Measurements from ENCODE around the gene BRD3OS. TPM values are rescaled to one million over a fixed set of nuclear protein-coding genes. Genes with fewer than 3 reads are reported as not detected.

Gene BRD3OS
- total RNA-seq, 1 donor = 26.2 TPM

GRCh38 chr9:134059661-134060395 lies 34.5 kb downstream of the BRD3OS start:
- H3K4me3 ChIP-seq (ENCODE audit: low read depth, low read length) = no peak overlapping the region
- TF ChIP-seq, protein P1, sequence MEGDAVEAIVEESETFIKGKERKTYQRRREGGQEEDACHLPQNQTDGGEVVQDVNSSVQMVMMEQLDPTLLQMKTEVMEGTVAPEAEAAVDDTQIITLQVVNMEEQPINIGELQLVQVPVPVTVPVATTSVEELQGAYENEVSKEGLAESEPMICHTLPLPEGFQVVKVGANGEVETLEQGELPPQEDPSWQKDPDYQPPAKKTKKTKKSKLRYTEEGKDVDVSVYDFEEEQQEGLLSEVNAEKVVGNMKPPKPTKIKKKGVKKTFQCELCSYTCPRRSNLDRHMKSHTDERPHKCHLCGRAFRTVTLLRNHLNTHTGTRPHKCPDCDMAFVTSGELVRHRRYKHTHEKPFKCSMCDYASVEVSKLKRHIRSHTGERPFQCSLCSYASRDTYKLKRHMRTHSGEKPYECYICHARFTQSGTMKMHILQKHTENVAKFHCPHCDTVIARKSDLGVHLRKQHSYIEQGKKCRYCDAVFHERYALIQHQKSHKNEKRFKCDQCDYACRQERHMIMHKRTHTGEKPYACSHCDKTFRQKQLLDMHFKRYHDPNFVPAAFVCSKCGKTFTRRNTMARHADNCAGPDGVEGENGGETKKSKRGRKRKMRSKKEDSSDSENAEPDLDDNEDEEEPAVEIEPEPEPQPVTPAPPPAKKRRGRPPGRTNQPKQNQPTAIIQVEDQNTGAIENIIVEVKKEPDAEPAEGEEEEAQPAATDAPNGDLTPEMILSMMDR (IDR thresholded peaks at IDR 0.05; ENCODE audit: insufficient read depth, low read length) = no peak
- DNase-seq (ENCODE audit: low read depth) = no peak

DNA sequence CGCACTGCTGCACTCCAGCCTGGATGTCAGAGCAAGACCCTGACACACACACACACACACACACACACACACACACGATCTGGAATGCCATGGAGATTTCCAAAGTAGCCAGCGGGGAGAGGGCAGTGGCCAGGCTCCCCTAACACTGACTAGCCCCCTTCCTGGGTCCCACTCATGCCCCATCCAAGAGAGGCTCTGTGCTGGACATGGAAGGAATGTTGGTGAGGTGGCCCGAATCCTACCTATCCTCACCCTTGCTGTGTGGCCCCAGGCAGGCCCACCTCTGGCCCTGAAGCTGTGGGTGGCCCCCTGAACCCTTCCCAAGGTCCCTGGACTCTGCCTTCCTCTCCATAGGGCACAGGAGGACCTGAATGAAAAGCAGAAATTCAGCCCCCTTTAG lies 35.3 kb downstream of the BRD3OS start:
- TF ChIP-seq, protein P1 (IDR thresholded peaks at IDR 0.05; ENCODE audit: insufficient read depth, low read length) = no peak
- no peak for DNase-seq (ENCODE audit: low read depth)
- no peak overlapping the region for H3K4me3 ChIP-seq (ENCODE audit: low read depth, low read length)

DNA sequence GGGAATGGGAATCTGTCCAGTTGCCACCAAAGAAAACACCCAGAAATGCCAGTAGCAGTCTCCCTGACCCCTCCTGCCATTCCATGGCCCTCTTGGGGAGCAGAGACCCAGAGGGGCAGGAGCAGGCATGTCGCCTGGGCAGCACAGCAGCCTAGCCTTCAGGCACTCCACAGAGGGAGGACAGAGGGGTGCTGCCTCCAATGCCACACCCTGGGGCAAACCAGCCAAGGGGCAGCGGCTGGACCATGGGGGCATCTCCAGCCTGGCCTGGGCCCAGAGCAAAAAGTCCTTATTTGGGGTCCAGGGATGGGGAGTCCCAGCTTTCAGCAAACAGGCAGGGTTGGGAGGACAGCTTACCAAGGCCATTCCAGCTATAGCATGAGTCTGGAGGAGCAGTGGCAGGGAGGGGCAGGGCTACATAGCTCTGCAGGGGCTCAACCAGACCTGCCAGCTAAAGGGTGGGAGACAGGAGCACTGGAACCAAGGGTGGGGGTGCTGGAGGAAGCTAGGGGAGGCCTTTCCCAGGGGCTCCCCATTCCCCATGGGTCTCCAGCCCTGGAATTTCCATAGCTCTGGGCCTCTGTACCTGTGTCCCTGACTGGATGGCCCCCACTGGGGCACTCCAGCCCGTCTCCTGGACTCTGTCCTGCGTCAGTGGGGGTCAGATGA lies 35.9 kb downstream of the BRD3OS start:
- no peak for DNase-seq (ENCODE audit: low read depth)

GRCh38 chr9:134061688-134062371 lies 36.5 kb downstream of the BRD3OS start:
- no peak overlapping the region for H3K4me3 ChIP-seq (ENCODE audit: low read depth, low read length)
- TF ChIP-seq, protein P1 (IDR thresholded peaks at IDR 0.05; ENCODE audit: insufficient read depth, low read length) = no peak
- no peak for DNase-seq (ENCODE audit: low read depth)

More for the DNA sequence above, 35.9 kb downstream of the BRD3OS start:
- TF ChIP-seq, protein P1 (IDR thresholded peaks at IDR 0.05; ENCODE audit: insufficient read depth, low read length) = no peak
- H3K4me3 ChIP-seq (ENCODE audit: low read depth, low read length) = no peak overlapping the region

DNA sequence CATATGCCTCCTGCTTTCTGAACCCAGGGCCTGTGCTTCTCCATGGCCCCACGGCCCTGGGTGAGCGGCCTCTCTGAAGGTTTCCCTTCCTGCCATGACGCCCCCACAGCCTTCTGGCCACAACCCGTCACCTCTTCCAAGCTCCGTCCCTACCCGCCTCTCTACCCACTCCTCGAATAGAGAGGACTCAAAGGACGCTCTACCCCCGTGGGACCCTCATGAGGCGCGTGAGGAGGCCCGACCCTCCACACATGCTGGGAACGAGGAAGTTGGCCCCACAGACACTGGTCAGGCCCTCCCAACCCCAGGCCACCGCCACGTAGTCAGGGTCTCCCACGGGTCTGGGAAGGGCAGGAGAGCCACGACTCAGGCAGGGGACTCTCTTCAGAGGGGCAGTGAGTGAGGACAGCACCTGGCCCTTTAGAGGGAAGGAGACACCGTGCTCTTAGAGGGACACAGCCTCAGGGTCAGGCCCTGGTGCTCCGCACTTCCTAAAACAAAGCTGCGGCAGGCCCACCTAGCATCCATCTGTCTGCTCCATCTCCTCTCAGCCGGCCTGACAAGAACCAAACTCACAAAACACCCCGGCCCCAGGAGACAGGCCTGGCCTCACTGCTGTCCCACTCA lies 37.3 kb downstream of the BRD3OS start:
- no peak overlapping the region for H3K4me3 ChIP-seq (ENCODE audit: low read depth, low read length)
- TF ChIP-seq, protein P1 (IDR thresholded peaks at IDR 0.05; ENCODE audit: insufficient read depth, low read length) = no peak
- no peak for DNase-seq (ENCODE audit: low read depth)

GRCh38 chr9:134063088-134063570 lies 37.8 kb downstream of the BRD3OS start:
- DNase-seq (ENCODE audit: low read depth) = no peak
- TF ChIP-seq, protein P1 (IDR thresholded peaks at IDR 0.05; ENCODE audit: insufficient read depth, low read length) = no peak

More at GRCh38 chr9:134063088-134063570, 37.8 kb downstream of the BRD3OS start:
- no peak overlapping the region for H3K4me3 ChIP-seq (ENCODE audit: low read depth, low read length)
